ENCODE data around the gene TNPO3. TPM values are rescaled to one million over a fixed set of nuclear protein-coding genes. Genes with fewer than 3 reads are reported as not detected.
"Not testable (repeated sequence)": the region's sequence is repeated elsewhere in the genome, so short reads cannot be mapped to it uniquely, and the experiment has no call there.

The TNPO3 gene
- total and polyA plus RNA-seq, 4 donors, result 41.6 to 56.8 (median 44.7) TPM

GRCh38 chr7:129008645-129009414 lies 46.1 kb downstream of the TNPO3 start:
- Histone ChIP-seq H3K4me3 (ENCODE audit: low read depth, low read length) (no peak overlapping the region), H3K4me1 (ENCODE audit: control insufficient read depth, insufficient read depth, low read length) (no peaks in the 10 kb centered on the region), H3K27ac (ENCODE audit: low read depth, low read length) (no peak overlapping the region), H3K27me3 (ENCODE audit: control insufficient read depth, insufficient read depth, low read length) (no peaks in the 10 kb centered on the region), H3K9me3 (ENCODE audit: control insufficient read depth, insufficient read depth, low read length) (no peaks in the 10 kb centered on the region), H3K36me3 (ENCODE audit: control insufficient read depth, insufficient read depth, low read length) (peaks cover 11% of the 10 kb centered on the region)
- no CpG with 5 or more reads among the region's 2 CpGs for WGBS (ENCODE audit: insufficient coverage)
- no peak for DNase-seq (ENCODE audit: low read depth in 4 of 6, low spot score in 6 of 6)

DNA sequence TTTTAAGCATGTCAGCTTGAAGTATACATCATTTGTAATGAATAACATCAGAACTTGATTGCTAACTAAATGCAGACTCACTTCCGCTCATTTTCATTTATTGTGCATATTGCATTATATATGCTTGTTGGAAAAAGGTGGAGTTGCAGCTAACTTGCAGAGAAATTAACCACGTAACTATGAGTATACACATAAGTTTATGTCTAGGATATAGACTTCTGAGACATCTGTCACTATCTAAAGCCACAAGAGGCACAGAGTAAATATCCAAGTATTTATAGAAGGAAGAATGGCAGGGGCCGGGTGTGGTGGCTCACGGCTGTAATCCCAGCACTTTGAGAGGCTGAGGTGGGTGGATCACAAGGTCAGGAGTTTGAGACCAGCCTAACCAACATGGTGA lies 47.3 kb downstream of the TNPO3 start:
- WGBS (ENCODE audit: insufficient coverage), result no CpG with 5 or more reads among the region's 4 CpGs

DNA sequence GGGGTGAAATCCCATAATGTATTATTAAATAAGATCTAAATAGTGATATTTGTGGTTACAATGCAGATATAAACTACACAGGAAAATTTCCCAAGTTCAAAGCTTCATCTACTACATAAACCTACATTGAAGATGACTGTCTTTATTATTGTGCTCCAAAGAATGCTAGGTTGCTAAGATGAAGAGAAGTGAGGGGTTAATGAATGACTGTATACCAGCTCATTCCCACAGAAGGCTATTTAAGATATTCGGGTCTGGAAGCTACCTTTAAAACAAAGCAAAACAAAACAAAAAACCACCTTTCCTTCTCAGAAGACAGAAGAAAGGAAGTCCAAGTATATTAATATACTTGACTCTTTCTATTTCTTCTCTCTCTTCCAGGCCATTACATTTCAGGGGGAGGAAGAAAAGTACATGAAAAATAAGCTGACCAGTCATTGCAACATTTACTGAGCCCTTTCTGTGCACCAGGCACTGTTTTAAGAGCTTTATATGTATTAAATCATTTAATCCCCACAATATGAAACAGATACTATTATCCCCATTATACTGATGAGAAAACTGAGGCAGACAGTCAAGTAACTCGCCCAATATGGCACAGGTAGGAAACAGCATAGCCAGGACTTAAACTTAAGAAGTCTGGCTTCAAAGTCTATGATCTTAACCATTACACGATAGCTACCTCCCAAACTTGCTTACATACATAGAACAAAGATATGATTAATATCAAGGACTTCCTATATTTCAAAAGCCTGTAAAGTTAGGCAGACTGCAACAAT lies 48.1 kb downstream of the TNPO3 start:
- H3K27ac ChIP-seq (ENCODE audit: low read depth, low read length), result no peak overlapping the region
- H3K9me3 ChIP-seq (ENCODE audit: control insufficient read depth, insufficient read depth, low read length), result no peaks in the 10 kb centered on the region
- no peak for DNase-seq (ENCODE audit: low read depth in 4 of 6, low spot score in 6 of 6)
- H3K27me3 ChIP-seq (ENCODE audit: control insufficient read depth, insufficient read depth, low read length), result no peaks in the 10 kb centered on the region
- no CpG with 5 or more reads among the region's 3 CpGs for WGBS (ENCODE audit: insufficient coverage)
- no peaks in the 10 kb centered on the region for H3K4me1 ChIP-seq (ENCODE audit: control insufficient read depth, insufficient read depth, low read length)
- H3K4me3 ChIP-seq (ENCODE audit: low read depth, low read length), result no peak overlapping the region
- peaks cover 14% of the 10 kb centered on the region for H3K36me3 ChIP-seq (ENCODE audit: control insufficient read depth, insufficient read depth, low read length)

More for the DNA sequence above, 47.3 kb downstream of the TNPO3 start:
- no peaks in the 10 kb centered on the region for H3K9me3 ChIP-seq (ENCODE audit: control insufficient read depth, insufficient read depth, low read length)
- H3K27me3 ChIP-seq (ENCODE audit: control insufficient read depth, insufficient read depth, low read length), result no peaks in the 10 kb centered on the region
- peaks cover 14% of the 10 kb centered on the region for H3K36me3 ChIP-seq (ENCODE audit: control insufficient read depth, insufficient read depth, low read length)
- no peaks in the 10 kb centered on the region for H3K4me1 ChIP-seq (ENCODE audit: control insufficient read depth, insufficient read depth, low read length)
- no peak overlapping the region for H3K27ac ChIP-seq (ENCODE audit: low read depth, low read length)
- no peak overlapping the region for H3K4me3 ChIP-seq (ENCODE audit: low read depth, low read length)
- DNase-seq (ENCODE audit: low read depth in 4 of 6, low spot score in 6 of 6), result no peak

- Histone ChIP-seq H3K4me1 (ENCODE audit: control insufficient read depth, insufficient read depth, low read length) (no peaks in the 10 kb centered on the region), H3K4me3 (ENCODE audit: low read depth, low read length) (no peak overlapping the region), H3K27ac (ENCODE audit: low read depth, low read length) (no peak overlapping the region), H3K36me3 (ENCODE audit: control insufficient read depth, insufficient read depth, low read length) (peaks cover 10% of the 10 kb centered on the region), H3K9me3 (ENCODE audit: control insufficient read depth, insufficient read depth, low read length) (no peaks in the 10 kb centered on the region), H3K27me3 (ENCODE audit: control insufficient read depth, insufficient read depth, low read length) (no peaks in the 10 kb centered on the region)
- DNase-seq (ENCODE audit: low read depth in 4 of 6, low spot score in 6 of 6), result no peak
- no CpG with 5 or more reads among the region's 4 CpGs for WGBS (ENCODE audit: insufficient coverage)
Observed at GRCh38 chr7:129005186-129005585, 49.7 kb downstream of the TNPO3 start.

DNA sequence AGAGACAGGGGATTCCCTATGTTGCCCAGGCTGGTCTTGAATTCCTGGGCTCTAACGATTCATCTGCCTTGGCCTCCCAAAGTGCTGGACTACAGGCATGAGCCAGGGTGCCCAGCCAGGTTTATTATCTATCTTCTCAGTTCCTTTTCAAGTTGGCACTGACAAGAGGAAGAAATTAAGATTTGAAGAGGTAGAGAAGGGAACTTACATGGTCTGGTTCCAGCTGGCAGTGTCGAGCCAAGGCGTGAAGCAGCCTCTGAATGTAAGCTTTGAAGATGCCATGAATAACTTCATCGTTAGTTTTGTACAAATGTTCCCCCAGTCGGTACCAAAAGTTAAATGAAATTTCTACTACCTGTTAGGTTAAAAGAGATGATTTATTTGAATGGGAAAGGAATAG lies 57.7 kb downstream of the TNPO3 start:
- Histone ChIP-seq H3K27ac (ENCODE audit: low read depth, low read length) (no peak overlapping the region), H3K4me1 (ENCODE audit: control insufficient read depth, insufficient read depth, low read length) (no peaks in the 10 kb centered on the region), H3K4me3 (ENCODE audit: low read depth, low read length) (no peak overlapping the region), H3K27me3 (ENCODE audit: control insufficient read depth, insufficient read depth, low read length) (no peaks in the 10 kb centered on the region), H3K36me3 (ENCODE audit: control insufficient read depth, insufficient read depth, low read length) (peaks cover 28% of the 10 kb centered on the region), H3K9me3 (ENCODE audit: control insufficient read depth, insufficient read depth, low read length) (no peaks in the 10 kb centered on the region)
- 75% methylated on average over 2 of the region's 5 CpGs for WGBS (ENCODE audit: insufficient coverage)
- DNase-seq (ENCODE audit: low read depth in 4 of 6, low spot score in 6 of 6), result peak in 1 of 6 donors; percentile 40

DNA sequence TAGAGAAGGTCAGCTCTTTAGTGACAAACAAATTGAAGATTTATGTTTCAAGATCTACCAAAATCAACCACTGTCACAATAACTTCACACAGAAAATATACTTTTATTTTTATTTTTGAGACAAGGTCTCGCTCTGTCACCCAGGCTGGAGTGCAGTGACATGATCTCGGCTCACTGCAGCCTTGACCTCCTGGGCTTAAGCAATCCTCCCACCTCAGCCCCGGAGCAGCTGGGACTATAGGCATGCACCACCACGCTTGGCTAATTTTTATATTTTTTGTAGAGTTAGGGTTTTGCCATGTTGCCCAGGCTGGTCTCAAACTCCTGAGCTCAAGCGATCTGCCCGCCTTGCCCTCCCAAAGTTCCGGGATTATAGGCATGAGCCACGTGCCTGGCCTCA lies 60.4 kb downstream of the TNPO3 start:
- H3K27me3 ChIP-seq (ENCODE audit: control insufficient read depth, insufficient read depth, low read length); H3K4me3 ChIP-seq (ENCODE audit: low read depth, low read length); H3K4me1 ChIP-seq (ENCODE audit: control insufficient read depth, insufficient read depth, low read length); DNase-seq (ENCODE audit: low read depth in 4 of 6, low spot score in 6 of 6); H3K9me3 ChIP-seq (ENCODE audit: control insufficient read depth, insufficient read depth, low read length); H3K27ac ChIP-seq (ENCODE audit: low read depth, low read length): not testable (repeated sequence)
- peaks cover 26% of the 10 kb centered on the region for H3K36me3 ChIP-seq (ENCODE audit: control insufficient read depth, insufficient read depth, low read length)
- whole genome bisulfite sequencing (ENCODE audit: insufficient coverage), result 96% methylated on average over 3 of the region's 8 CpGs

- Histone ChIP-seq H3K27ac (ENCODE audit: low read depth, low read length) (no peak overlapping the region), H3K9me3 (ENCODE audit: control insufficient read depth, insufficient read depth, low read length) (no peaks in the 10 kb centered on the region), H3K36me3 (ENCODE audit: control insufficient read depth, insufficient read depth, low read length) (peaks cover 25% of the 10 kb centered on the region), H3K4me1 (ENCODE audit: control insufficient read depth, insufficient read depth, low read length) (no peaks in the 10 kb centered on the region), H3K27me3 (ENCODE audit: control insufficient read depth, insufficient read depth, low read length) (no peaks in the 10 kb centered on the region), H3K4me3 (ENCODE audit: low read depth, low read length) (no peak overlapping the region)
- DNase-seq (ENCODE audit: low read depth in 4 of 6, low spot score in 6 of 6), result no peak
- WGBS (ENCODE audit: insufficient coverage), result no CpG with 5 or more reads among the region's 2 CpGs
Observed at GRCh38 chr7:128993419-128993818, 61.5 kb downstream of the TNPO3 start.

DNA sequence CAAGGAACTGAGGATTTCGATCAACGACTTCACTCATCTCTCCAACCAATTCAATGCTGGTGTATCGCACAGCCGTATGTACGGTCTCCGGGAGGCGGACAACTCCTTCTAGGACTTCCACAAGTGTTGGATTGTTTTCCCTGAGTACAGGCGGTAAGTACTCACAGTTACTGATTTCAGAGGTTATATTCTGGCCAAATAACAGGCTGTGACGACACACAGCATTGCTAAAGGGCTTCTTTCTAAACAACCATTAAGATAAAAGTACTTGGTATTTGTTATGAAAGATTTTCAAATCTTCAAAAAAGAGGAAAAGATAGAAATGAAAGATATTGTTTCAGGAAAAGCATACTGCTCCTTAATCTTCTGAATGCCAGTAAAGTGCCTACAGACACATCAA lies 65.0 kb downstream of the TNPO3 start:
- 80% methylated on average over 2 of the region's 9 CpGs for WGBS (ENCODE audit: insufficient coverage)
- Histone ChIP-seq H3K27ac (ENCODE audit: low read depth, low read length) (no peak overlapping the region), H3K4me3 (ENCODE audit: low read depth, low read length) (no peak overlapping the region)

GRCh38 chr7:128988372-128988771 lies 66.5 kb downstream of the TNPO3 start:
- H3K4me3 ChIP-seq (ENCODE audit: low read depth, low read length), result no peak overlapping the region
- H3K4me1 ChIP-seq (ENCODE audit: control insufficient read depth, insufficient read depth, low read length), result no peaks in the 10 kb centered on the region
- no peaks in the 10 kb centered on the region for H3K9me3 ChIP-seq (ENCODE audit: control insufficient read depth, insufficient read depth, low read length)
- DNase-seq (ENCODE audit: low read depth in 4 of 6, low spot score in 6 of 6), result no peak
- H3K36me3 ChIP-seq (ENCODE audit: control insufficient read depth, insufficient read depth, low read length), result peaks cover 14% of the 10 kb centered on the region
- no peak overlapping the region for H3K27ac ChIP-seq (ENCODE audit: low read depth, low read length)
- H3K27me3 ChIP-seq (ENCODE audit: control insufficient read depth, insufficient read depth, low read length), result no peaks in the 10 kb centered on the region

More for the DNA sequence above, 65.0 kb downstream of the TNPO3 start:
- peaks cover 21% of the 10 kb centered on the region for H3K36me3 ChIP-seq (ENCODE audit: control insufficient read depth, insufficient read depth, low read length)
- H3K4me1 ChIP-seq (ENCODE audit: control insufficient read depth, insufficient read depth, low read length), result no peaks in the 10 kb centered on the region
- H3K9me3 ChIP-seq (ENCODE audit: control insufficient read depth, insufficient read depth, low read length), result no peaks in the 10 kb centered on the region
- no peaks in the 10 kb centered on the region for H3K27me3 ChIP-seq (ENCODE audit: control insufficient read depth, insufficient read depth, low read length)
- no peak for DNase-seq (ENCODE audit: low read depth in 4 of 6, low spot score in 6 of 6)

- peak in 2 of 6 donors; percentile 16 to 33 for DNase-seq (ENCODE audit: low read depth in 4 of 6, low spot score in 6 of 6)
- no peak overlapping the region for H3K27ac ChIP-seq (ENCODE audit: low read depth, low read length)
- WGBS (ENCODE audit: insufficient coverage), result 66% methylated on average over 2 of the region's 3 CpGs
Observed at GRCh38 chr7:128986609-128987008, 68.3 kb downstream of the TNPO3 start.

More at GRCh38 chr7:128986609-128987008, 68.3 kb downstream of the TNPO3 start:
- Histone ChIP-seq H3K4me1 (ENCODE audit: control insufficient read depth, insufficient read depth, low read length) (no peaks in the 10 kb centered on the region), H3K27me3 (ENCODE audit: control insufficient read depth, insufficient read depth, low read length) (no peaks in the 10 kb centered on the region), H3K36me3 (ENCODE audit: control insufficient read depth, insufficient read depth, low read length) (peaks cover 22% of the 10 kb centered on the region), H3K9me3 (ENCODE audit: control insufficient read depth, insufficient read depth, low read length) (no peaks in the 10 kb centered on the region), H3K4me3 (ENCODE audit: low read depth, low read length) (no peak overlapping the region)

All from spinal cord (tissue), 10 donors.